Measurements from ENCODE around the gene UGP2. TPM values are rescaled to one million over a fixed set of nuclear protein-coding genes. Genes with fewer than 3 reads are reported as not detected.

The UGP2 gene
- polyA plus RNA-seq, 2 of the 4 experiments (the other 2 are of a cell fraction): 114 to 162 TPM

- ATAC-seq (no peak), FAIRE-seq (no peak), DNase-seq (ENCODE audit: low read depth in 1 of 2, low spot score in 1 of 2) (no peak)
- ChIA-PET CTCF (interaction anchor here (2.0 kb wide), 1 partner anchor 19 kb away, joined by 8 read pairs; no protein-coding TSS in a partner anchor), POLR2A (interaction anchor here (0.6 kb wide), 1 partner anchor 37 kb away, joined by 3 read pairs; no protein-coding TSS in a partner anchor)
- Histone ChIP-seq H3K27ac (no peak overlapping the region), H3K4me1 (no peaks in the 10 kb centered on the region), H3K4me3 (no peak overlapping the region), H3K9me3 (peaks cover 2% of the 10 kb centered on the region; the same call in 2 of the 3 replicates), H3K4me2 (no peak overlapping the region)
- no peak for TF ChIP-seq USF2 (IDR thresholded peaks at IDR 0.05)
- no peak for TF ChIP-seq POLR2A (IDR thresholded peaks at IDR 0.05; ENCODE audit: low read length)
- TF ChIP-seq GATA3 (IDR thresholded peaks at IDR 0.05; ENCODE audit: borderline replicate concordance): no peak
- no peak for TF ChIP-seq RARB (CRISPR knock-in tag; IDR thresholded peaks at IDR 0.05)
- no peak for TF ChIP-seq MAFK (IDR thresholded peaks at IDR 0.05; ENCODE audit: partially characterized antibody)
- TF ChIP-seq EHMT2 (IDR thresholded peaks at IDR 0.05; ENCODE audit: low read depth): no peak
- TF ChIP-seq KDM5A (IDR thresholded peaks at IDR 0.05): no peak
- 93% methylated on average over 2 of the region's 2 CpGs for WGBS (ENCODE audit: missing lambda C conversion rate)
Observed at GRCh38 chr2:63879876-63880433, 38.3 kb downstream of the UGP2 start.

GRCh38 chr2:63880625-63881024, 38.9 kb downstream of the UGP2 start:
- Histone ChIP-seq H3K4me3 (no peak overlapping the region), H3K4me2 (no peak overlapping the region), H3K27ac (no peak overlapping the region), H3K4me1 (no peaks in the 10 kb centered on the region), H3K9me3 (no peaks in the 10 kb centered on the region)
- ChIA-PET POLR2A (no interaction called here), CTCF (interaction anchor here (0.7 to 1.1 kb wide), 2 partner anchors 182 to 200 kb away, joined by 3 read pairs; no protein-coding TSS in a partner anchor)
- FAIRE-seq (no peak), ATAC-seq (no peak), DNase-seq (ENCODE audit: low read depth in 1 of 2, low spot score in 1 of 2) (no peak)
- WGBS (ENCODE audit: missing lambda C conversion rate): 94% methylated on average over 4 of the region's 4 CpGs
- no peak for TF ChIP-seq E2F6 (IDR thresholded peaks at IDR 0.05; ENCODE audit: borderline replicate concordance, low read depth)
- no peak for TF ChIP-seq RFX5 (IDR thresholded peaks at IDR 0.05)
- TF ChIP-seq REST (IDR thresholded peaks at IDR 0.05): no peak
- TF ChIP-seq FOSL2 (IDR thresholded peaks at IDR 0.05): no peak
- TF ChIP-seq FOSL2 (CRISPR knock-in tag; IDR thresholded peaks at IDR 0.05): no peak
- TF ChIP-seq KDM5A (IDR thresholded peaks at IDR 0.05): no peak
- TF ChIP-seq ZSCAN20 (CRISPR knock-in tag; IDR thresholded peaks at IDR 0.05): no peak
- no peak for TF ChIP-seq HOXA7 (CRISPR knock-in tag; IDR thresholded peaks at IDR 0.05)

GRCh38 chr2:63881205-63881604, 39.5 kb downstream of the UGP2 start:
- ATAC-seq: no peak
- POLR2A ChIA-PET: no interaction called here
- CTCF ChIA-PET: interaction anchor here (0.7 to 1.1 kb wide), 2 partner anchors 183 to 200 kb away, joined by 3 read pairs; no protein-coding TSS in a partner anchor

More at GRCh38 chr2:63881205-63881604, 39.5 kb downstream of the UGP2 start:
- no peak for DNase-seq (ENCODE audit: low read depth in 1 of 2, low spot score in 1 of 2)
- Histone ChIP-seq H3K4me2 (no peak overlapping the region), H3K27ac (no peak overlapping the region), H3K4me3 (no peak overlapping the region), H3K9me3 (no peaks in the 10 kb centered on the region), H3K4me1 (no peaks in the 10 kb centered on the region)
- FAIRE-seq: no peak
- 86% methylated on average over 2 of the region's 2 CpGs for WGBS (ENCODE audit: missing lambda C conversion rate)
- TF ChIP-seq FOXS1 (CRISPR knock-in tag; IDR thresholded peaks at IDR 0.05) (no peak), REST (IDR thresholded peaks at IDR 0.05) (no peak), NFE2L2 (conservative IDR thresholded peaks at IDR 0.05; ENCODE audit: low read length) (no peak), JUN (IDR thresholded peaks at IDR 0.05) (no peak), KDM5A (IDR thresholded peaks at IDR 0.05) (no peak), HOXA7 (CRISPR knock-in tag; IDR thresholded peaks at IDR 0.05) (no peak)
